Activated CD4-positive, alpha-beta T cell treated with anti-CD3 and anti-CD28 coated beads, Interleukin-2, Interleukin-4, amounts not matched to agents 100 ng/mL and 50 ng/mL, durations not matched to agents 16 hours and 8 hours (primary cell): Measurements from ENCODE around the gene ATP1B1.
"Not testable (repeated sequence)": the region's sequence is repeated elsewhere in the genome, so short reads cannot be mapped to it uniquely, and the experiment has no call there.

Experiments
- DNase-seq: peaks from one replicate; pipeline ENCODE4 v3.0.0-alpha.2; 2020; ENCODE audit warnings: low spot score

ATP1B1 gene

DNA sequence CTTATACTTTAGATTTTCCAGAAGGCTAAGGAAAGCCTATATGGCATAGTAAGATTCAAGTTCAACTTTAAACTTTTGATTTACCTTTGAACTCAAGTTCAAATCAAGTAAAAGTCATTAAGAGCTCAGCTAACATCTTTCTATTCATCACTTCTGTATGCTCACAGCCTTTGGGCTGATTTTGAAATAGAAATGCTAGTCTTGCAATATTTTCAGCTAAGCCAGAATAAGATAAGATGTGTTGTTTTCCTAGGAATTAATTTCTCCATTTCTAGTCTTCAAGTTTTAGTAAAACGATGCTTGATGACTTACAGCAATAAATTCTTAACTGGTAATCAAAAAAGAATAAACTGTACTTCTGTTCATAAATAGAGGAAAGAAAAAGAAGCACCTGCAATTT, 35.6 kb downstream of the ATP1B1 start:
- DNase-seq, result no peak

DNA sequence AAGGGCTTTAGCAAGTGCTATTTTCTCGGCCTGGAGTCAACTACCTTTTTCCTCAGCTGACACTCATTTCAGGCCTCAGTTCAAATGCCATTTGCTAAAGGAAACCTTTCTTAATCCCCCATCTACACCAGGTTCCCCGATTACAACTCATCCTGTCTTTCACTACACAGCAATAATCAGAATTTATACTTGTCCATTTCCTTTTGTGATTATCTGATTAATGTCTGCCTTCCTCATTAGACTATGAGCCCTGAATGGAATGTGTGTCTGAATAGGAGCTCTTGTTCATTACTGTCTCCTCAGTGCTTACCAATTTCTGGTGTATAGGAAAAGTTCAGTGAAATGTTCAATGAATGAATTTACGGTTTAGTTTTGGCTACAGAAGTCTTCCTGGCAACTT, 36.9 kb downstream of the ATP1B1 start:
- DNase-seq, result no peak

DNA sequence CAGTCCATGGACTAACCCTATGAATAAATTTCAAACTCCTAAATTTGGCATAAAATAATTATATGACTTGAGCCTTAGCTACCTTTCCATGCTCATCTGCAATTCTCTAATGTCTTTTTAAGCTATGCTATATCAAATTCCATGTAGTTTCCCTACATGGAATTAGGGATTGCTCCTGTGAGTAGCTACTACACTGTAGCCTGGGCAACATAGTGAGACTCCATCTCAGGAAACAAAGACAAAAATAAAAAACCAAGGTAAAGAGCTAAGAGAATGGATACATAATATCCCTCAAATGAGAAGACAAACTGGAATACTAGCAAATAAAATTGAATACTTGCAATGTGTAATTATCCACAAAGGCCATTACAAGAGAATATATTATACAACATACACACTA, 37.5 kb downstream of the ATP1B1 start:
- no peak for DNase-seq

DNA sequence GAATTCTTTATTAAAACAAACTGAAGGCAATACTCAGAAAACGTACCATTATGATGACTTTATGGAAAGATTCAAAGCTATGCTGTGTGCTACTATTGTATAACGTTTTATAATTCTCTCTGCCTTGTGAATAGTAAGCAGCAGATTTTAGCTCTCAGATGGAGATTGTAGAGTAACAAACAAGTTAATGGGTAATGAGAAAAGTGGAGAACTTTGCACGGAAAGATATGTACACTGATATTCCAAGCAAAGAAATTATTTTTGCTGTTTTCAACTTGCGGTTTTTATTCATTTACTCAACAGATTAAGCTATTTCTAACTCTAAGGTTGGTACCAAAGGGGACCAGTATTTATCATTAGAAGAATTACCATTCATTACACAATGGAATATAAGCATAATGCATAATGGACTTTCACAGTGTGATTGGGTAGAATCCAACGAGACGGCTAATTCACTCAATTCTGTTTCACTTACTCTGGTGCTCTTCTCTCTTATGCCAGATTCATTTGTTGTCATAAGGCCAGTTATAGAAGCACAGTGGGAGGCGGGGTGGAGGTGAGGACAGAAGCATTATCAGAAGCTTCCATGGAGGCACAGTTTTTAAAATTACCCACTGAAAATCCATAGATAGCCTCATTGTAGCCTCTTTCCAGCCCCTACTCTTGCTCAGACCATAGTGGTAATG, 38.6 kb downstream of the ATP1B1 start:
- DNase-seq, result no peak

DNA sequence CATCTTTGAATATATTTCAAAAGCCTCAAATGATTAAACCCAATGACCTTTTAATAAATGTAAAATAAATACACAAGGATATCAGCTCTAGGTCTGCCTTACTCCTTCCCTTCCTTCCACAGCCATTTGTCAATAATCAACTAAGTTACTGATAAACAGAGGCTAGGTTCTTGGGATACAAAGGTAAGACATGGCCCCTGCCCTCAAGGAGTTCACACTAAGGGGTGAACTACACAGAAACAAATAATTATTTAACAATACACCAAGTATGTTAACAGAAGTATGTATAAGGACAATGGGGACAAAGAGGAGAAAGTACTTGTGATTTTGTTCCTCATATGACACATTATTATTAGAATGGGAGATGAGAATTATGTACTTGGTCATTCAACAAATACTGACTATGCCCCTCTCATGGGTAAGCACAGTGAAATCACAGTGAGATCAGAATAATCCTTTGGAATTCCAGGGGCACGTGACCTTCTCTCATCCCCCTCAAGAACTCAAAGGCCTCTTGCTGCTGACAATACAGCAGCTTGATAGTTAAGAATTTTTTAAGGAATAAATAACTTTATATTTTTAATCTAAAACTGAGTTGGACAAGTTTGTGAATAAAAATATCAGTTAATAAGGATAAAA, 40.2 kb downstream of the ATP1B1 start:
- no peak for DNase-seq

DNA sequence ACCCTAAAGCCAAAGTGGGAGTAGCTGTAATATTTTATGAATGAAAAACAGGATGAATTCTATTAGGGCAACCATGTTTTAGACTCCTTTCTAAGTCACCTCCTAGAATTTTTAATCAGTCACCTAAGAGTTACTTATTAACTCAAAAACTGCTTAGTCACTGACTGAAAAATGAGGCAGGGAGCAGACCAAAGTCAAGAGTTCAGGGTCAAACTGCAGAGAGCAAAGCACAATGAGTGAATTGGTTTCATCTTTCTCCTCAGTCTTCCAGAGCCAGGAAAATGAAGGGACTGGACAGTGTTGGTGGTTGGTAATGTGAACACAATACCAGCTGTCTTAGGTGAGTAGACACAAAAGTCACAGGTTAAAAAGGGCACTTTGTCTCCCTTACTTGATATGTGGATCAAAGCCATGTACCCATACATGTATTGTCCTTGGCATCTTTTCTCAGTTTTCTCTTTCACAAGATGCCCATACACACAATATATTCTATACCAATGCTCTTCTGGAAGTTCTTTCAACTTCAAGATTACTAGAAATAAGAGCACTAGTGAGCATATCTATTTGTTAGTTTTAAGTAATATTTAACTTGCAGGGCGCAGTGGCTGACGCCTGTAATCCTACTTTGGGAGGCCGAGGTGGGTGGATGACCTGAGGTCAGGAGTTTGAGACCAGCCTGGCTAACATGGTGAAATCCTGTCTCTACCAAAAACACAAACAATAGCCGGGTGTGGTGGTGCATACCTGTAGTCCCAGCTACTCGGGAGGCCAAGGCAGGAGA, 42.2 kb downstream of the ATP1B1 start:
- DNase-seq, result no peak

DNA sequence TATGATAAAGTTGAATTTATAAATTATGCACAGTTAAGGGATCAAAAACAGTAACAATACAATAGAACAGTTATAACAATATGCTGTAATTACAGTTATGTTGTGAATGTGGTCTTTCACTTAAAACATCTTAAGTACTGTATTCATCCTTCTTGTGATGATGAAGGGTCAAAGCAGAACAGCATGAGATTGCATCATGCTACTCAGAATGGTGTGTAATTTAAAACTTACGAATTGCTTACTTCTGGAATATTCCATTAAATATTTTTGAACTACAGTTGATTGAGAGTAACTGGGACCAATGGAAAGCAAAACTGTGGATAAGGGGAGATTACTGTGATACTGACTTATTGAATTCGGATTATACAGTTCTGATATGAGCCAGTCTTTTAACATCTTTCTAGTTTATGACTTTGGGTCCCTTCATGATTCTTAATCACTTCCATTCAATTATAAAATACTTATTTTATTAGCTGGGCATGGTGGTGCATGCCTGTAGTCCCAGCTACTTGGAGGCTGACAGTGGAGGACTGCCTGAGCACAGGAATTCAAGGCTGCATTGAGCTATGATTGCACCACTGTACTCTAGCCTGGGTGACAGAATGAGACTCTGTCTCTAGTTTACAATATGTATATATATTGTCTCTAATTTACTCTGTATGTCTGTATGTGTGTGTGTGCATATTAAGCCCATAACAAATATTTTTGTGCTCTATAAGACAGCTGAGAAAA, 43.2 kb downstream of the ATP1B1 start:
- DNase-seq, result no peak

DNA sequence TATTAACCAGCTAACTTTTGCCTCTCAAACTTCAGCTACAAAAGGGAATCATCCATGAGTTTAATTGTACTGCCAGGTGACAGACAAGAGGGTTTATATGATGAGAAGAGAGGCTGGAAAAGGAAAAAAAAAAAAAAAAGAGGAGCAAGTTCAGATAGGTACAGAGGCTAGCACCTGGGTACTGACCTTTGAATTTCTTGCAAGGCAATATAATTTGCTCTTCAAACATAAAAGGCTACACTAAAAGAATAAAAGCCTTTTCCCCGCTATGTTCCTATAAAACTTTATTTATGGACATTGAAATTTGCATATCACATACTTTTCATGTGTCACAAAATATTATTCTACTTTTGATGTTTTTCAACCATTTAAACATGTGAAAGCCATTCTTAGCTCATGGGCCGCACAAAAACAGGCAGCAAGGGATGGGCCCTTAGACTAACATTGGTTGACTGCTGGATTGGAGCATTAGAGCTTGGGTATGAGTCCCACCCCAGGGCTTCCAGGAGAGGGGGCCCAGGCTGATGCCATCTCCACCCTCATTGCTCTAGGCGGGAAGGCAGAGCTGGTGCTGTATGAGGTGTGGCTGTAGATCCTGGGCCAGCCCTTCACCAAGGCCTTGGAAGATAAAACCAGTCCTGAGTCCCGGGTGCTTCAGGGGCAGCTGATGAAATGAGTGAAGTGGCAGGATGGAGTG, 44.3 kb downstream of the ATP1B1 start:
- no peak for DNase-seq

DNA sequence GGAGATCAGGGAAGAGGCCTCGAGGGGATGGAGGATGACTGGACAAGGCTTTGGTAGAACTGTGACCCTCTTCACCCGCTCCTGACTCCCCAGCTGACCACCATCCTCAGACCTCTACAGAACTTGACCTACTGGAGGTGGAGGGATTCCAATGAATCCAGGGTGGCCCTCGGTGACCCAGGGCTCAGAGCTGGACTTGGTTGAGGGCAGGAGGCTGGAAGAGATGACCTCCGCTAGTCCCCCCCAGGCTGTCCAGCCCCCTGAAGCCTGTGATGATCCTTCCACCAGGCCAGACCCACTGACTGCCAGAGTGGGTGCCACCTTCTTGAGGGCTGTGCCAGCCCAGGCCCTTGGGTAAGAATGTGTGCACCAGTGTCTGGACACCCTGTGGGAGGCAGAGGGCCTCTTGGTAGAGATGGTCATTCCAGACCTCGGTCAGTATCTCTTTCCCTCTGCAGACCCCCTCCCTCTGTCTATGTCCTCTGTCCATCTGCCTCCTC, 44.9 kb downstream of the ATP1B1 start:
- no peak for DNase-seq

DNA sequence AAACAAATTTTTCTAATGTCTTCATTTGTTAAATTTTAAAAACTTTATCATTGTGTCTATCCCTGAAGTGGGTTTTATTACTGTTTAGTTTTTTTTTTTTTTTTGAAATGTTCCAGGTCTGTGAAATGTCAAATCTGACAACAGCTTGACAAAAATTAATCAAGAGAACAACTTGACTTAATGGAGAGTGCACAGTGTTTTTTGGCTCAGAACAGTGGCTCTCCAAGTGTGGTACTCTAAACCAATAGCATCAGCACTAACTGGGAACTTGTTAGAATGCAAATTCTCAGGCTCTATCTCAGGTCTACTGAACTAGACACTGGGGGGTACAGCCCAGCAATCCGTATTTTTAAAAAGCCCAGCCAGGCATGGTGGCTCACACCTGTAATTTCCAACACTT, 49.2 kb downstream of the ATP1B1 start:
- no peak for DNase-seq

DNA sequence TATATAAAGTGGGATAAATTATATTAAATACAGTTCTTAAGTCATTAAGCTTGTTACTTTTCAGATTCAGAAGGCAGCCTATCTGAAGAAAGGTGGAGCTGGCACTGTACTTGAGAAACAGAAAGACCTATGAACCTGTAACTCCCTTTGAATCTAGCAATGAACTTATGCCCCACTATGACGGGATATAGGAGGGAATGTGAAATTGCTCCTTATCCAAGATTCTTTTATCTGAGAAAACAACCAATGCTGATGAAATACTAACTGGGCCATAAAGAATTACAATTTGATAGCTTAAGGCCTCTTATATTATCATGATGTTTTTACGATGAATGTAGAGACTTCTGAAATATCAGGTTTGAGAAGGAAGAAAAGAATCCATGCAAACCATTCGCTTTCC, 50.1 kb downstream of the ATP1B1 start:
- no peak for DNase-seq

DNA sequence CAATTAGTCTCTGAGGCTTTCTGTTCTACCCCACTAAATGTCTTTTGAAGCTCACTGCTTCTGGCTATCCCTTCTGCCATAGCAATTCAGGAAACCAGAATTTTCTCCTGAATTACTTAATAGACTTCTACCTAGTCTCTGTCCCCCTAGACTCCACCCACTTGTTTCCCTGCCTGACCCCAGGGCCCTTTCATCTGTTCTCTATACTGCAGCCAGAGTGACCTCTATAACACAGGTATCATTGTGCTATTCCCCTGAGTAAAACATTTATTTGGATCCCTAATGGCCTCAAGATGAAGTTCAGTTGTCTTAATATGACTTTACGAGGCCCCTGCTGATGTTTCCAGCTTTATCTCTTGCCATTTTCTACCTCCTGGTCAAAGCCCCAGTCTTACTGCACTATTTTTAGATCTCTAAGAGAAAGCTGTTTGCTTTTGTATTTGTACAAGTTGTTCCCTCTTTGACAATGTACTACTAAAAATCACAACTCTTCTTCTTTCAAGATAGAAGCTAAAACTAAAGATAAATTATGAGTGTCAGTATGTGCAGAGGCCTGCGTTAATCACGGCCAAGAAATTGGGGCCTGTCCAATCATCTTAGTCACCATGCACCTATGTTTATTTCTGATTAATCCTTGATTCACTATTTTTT, 54.5 kb downstream of the ATP1B1 start:
- no peak for DNase-seq

DNA sequence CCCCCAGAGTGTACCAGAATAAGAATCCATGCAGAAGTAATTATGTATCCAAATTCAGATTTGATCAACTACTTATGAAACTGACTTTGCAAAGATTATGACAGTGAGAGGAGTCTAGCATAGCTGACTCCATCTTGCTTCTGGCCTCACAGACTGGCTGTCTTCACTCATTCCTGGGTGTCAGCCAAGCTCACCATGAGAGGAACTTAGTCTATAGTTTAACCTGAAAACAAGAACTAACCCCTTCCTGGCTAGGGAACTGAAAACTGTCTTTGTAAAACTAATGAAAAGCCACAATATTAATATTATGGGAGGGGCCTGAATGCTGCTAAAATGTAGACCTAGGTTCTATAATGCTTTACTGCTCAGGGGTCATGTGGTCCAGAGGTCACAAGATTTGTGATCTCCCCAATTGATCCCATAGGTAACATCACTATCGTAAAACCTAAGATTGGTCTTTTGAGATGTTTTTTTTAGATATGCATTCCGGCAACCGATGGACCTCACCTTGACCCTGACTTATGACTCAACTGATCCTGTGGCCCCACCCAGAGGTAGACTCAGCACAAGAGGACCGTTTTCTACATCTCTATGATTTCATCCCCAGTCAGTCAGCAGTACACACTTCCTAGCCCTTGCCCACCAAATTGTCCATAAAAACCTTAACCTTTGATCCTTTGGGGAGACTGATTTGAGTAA, 55.2 kb downstream of the ATP1B1 start:
- DNase-seq, result no peak

DNA sequence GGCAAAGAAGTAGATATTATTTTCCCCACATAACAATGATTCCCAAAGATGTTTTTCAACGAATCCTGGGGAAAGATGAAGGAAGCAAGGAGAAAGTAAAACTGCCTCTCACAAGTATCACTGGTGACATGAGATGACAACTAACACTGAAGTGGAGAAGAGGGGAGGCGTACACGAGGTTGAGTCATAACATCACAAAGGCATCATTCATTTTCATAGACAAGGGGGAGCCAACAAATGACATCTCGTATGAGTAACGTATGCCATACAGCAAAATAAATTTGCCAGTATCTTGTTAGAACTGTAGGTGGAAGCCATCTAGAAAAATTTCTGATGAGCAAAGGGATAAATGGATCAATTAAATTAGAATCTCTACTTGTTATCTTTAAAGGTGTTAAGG, 56.6 kb downstream of the ATP1B1 start:
- peak; percentile 59 for DNase-seq

DNA sequence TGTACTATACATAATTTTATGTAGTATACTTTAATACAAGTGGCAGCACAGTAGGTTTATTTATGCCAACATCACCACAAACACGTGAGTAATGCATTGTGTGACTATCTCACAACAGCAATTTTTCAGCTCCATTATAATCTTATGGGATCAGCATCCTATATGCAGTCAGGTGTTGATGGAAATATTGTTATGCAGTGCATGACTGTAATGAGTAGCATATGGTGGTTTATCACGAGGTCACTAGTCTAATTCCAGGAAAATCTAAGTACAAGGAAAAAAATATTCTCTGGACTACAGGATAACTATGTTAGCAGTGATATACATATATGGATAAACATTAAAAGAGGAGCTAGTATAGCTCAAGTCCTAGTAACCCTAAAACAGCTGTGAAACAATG, 69.0 kb downstream of the ATP1B1 start:
- DNase-seq, result no peak

DNA sequence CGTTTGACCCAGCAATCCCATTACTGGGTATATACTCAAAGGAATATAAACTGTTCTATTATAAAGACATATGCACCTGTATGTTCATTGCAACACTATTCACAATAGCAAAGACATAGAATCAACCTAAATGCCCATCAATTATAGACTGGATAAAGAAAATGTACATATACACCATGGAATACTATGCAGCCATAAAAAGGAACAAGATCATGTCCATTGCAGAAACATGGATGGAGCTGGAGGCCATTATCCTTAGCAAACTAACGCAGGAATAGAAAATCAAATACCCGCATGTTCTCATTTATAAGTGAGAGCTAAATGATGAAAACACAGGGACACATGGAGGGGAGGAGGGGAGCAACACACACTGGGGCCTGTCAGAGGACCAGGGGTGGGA, 72.9 kb downstream of the ATP1B1 start:
- not testable (repeated sequence) for DNase-seq

DNA sequence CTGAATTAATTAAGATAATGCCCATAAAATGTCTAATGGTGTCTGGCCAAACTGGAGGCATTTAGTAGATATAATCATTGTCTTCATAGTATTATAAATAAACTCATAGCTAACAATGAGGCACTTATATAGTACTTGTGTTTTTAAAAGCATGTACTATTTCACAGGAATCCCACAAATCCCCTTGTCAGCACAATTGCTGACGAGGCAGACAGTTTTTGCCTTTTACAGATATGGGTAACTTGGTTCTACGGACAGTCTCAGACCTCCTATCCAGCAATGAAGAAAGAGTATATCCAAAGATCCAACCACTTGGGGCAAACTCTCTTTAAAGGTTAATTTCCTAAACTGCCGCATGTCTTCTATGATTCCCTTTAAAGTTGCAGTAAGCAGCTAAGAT, 73.7 kb downstream of the ATP1B1 start:
- no peak for DNase-seq
